ENCODE results near the gene FFAR1. TPM values are rescaled to one million over a fixed set of nuclear protein-coding genes. Genes with fewer than 3 reads are reported as not detected.

The FFAR1 gene
- total and polyA plus RNA-seq, 3 donors from 2014 or later, result 0.26 to 0.81 (median 0.31) TPM

- 81 to 85% methylated on average over 4 of the region's 4 CpGs for WGBS, 2 donors
- H3K4me3 ChIP-seq, result no peak overlapping the region
- no peaks in the 10 kb centered on the region for H3K27me3 ChIP-seq
- H3K36me3 ChIP-seq (ENCODE audit: low read depth, missing control alignments), result no peaks in the 10 kb centered on the region
- H3K4me1 ChIP-seq, result no peaks in the 10 kb centered on the region
- TF ChIP-seq CTCF (IDR thresholded peaks at IDR 0.05) (no peak), POLR2A (IDR thresholded peaks at IDR 0.05) (no peak)
- intact Hi-C loops (cut with DNase I; ENCODE audit: low total_unique reads), result no loop called here
- H3K27ac ChIP-seq, result no peak overlapping the region
- no peaks in the 10 kb centered on the region for H3K9me3 ChIP-seq
- no peak for DNase-seq
Measured at GRCh38 chr19:35327642-35328041, 20.1 kb upstream of the FFAR1 start.

GRCh38 chr19:35328851-35329285 is 18.8 kb upstream of the FFAR1 start, which contains the start of gene CD22:
CD22 (plus strand) TSS chr19:35329187; CDS start chr19:35332041, 2,854 bp downstream.
- TF ChIP-seq POLR2A (IDR thresholded peaks at IDR 0.05) (no peak), CTCF (IDR thresholded peaks at IDR 0.05) (no peak)
- no peaks in the 10 kb centered on the region for H3K27me3 ChIP-seq

GRCh38 chr19:35329323-35329722 is 18.4 kb upstream of the FFAR1 start:
- H3K27ac ChIP-seq, result no peak overlapping the region
- intact Hi-C loops (cut with DNase I; ENCODE audit: low total_unique reads), result no loop called here
- 91 to 97% methylated on average over 4 of the region's 4 CpGs for WGBS, 2 donors

More at GRCh38 chr19:35328851-35329285, 18.8 kb upstream of the FFAR1 start, which contains the start of gene CD22:
- no peak within 1 kb of the TSS for H3K27ac ChIP-seq
- WGBS, 2 donors, result 84 to 90% methylated on average over 12 of the region's 12 CpGs
- no peaks in the 10 kb centered on the region for H3K9me3 ChIP-seq
- intact Hi-C loops (cut with DNase I; ENCODE audit: low total_unique reads), result no loop called here
- DNase-seq, result no peak
- no peaks in the 10 kb centered on the region for H3K36me3 ChIP-seq (ENCODE audit: low read depth, missing control alignments)
- no peak within 1 kb of the TSS for H3K4me3 ChIP-seq
- H3K4me1 ChIP-seq, result no peaks in the 10 kb centered on the region

GRCh38 chr19:35330475-35330874 is 17.2 kb upstream of the FFAR1 start:
- 74 to 80% methylated on average over 7 of the region's 7 CpGs for WGBS, 2 donors
- no peaks in the 10 kb centered on the region for H3K9me3 ChIP-seq
- H3K36me3 ChIP-seq (ENCODE audit: low read depth, missing control alignments), result no peaks in the 10 kb centered on the region
- intact Hi-C loops (cut with DNase I; ENCODE audit: low total_unique reads), result no loop called here
- no peaks in the 10 kb centered on the region for H3K4me1 ChIP-seq
- TF ChIP-seq CTCF (IDR thresholded peaks at IDR 0.05), result no peak
- TF ChIP-seq POLR2A (IDR thresholded peaks at IDR 0.05), result no peak
- DNase-seq, result no peak
- no peaks in the 10 kb centered on the region for H3K27me3 ChIP-seq
- H3K4me3 ChIP-seq, result no peak overlapping the region
- H3K27ac ChIP-seq, result no peak overlapping the region

More at GRCh38 chr19:35329323-35329722, 18.4 kb upstream of the FFAR1 start:
- no peak for TF ChIP-seq CTCF (IDR thresholded peaks at IDR 0.05)
- TF ChIP-seq POLR2A (IDR thresholded peaks at IDR 0.05), result no peak
- no peak overlapping the region for H3K4me3 ChIP-seq
- no peaks in the 10 kb centered on the region for H3K9me3 ChIP-seq
- no peaks in the 10 kb centered on the region for H3K27me3 ChIP-seq
- no peaks in the 10 kb centered on the region for H3K4me1 ChIP-seq
- no peak for DNase-seq
- H3K36me3 ChIP-seq (ENCODE audit: low read depth, missing control alignments), result no peaks in the 10 kb centered on the region

GRCh38 chr19:35331551-35332214 is 16.0 kb upstream of the FFAR1 start:
- TF ChIP-seq CTCF (IDR thresholded peaks at IDR 0.05), result no peak
- no peak overlapping the region for H3K27ac ChIP-seq
- 89 to 93% methylated on average over 13 to 14 of the region's 14 CpGs for WGBS, 2 donors

More at GRCh38 chr19:35331551-35332214, 16.0 kb upstream of the FFAR1 start:
- intact Hi-C loops (cut with DNase I; ENCODE audit: low total_unique reads), result no loop called here
- Histone ChIP-seq H3K27me3 (no peaks in the 10 kb centered on the region), H3K36me3 (ENCODE audit: low read depth, missing control alignments) (no peaks in the 10 kb centered on the region), H3K4me3 (no peak overlapping the region), H3K9me3 (no peaks in the 10 kb centered on the region), H3K4me1 (no peaks in the 10 kb centered on the region)
- DNase-seq, result no peak

Data from testis (tissue), 3 donors.